Activated naive CD8-positive, alpha-beta T cell treated with anti-CD3 and anti-CD28 coated beads for 36 hours (primary cell): ENCODE results near the gene BMP7. TPM values are rescaled to one million over a fixed set of nuclear protein-coding genes. Genes with fewer than 3 reads are reported as not detected.

Source experiments
- DNase-seq: peaks from one replicate; pipeline ENCODE4 v3.0.0; 2021
- H3K27ac Mint-ChIP-seq: one replicate; pipeline ENCODE4 v1.8.0; 2022; ENCODE audit warnings: mild to moderate bottlenecking, moderate library complexity, mixed read lengths
- H3K27me3 Mint-ChIP-seq: one replicate; pipeline ENCODE4 v1.8.0; 2022; ENCODE audit warnings: mild to moderate bottlenecking, mixed read lengths
- H3K36me3 Mint-ChIP-seq: one replicate; pipeline ENCODE4 v1.8.0; 2021; ENCODE audit warnings: mild to moderate bottlenecking, mixed read lengths
- H3K4me1 Mint-ChIP-seq: one replicate; pipeline ENCODE4 v1.8.0; 2021; ENCODE audit warnings: mixed read lengths
- H3K4me3 Mint-ChIP-seq: one replicate; pipeline ENCODE4 v1.8.0; 2022; ENCODE audit warnings: mild to moderate bottlenecking, moderate library complexity, mixed read lengths
- H3K9me3 Mint-ChIP-seq: one replicate; pipeline ENCODE4 v1.8.0; 2022; ENCODE audit warnings: mixed read lengths
- total RNA-seq, 2 experiments: library from RNA; stranded (reverse); gene quantifications; one replicate each; pipeline ENCODE4 v1.2.3, GENCODE V29; 2021

BMP7 gene
- total RNA-seq, 2 experiments from 2014 or later: not detected

DNA sequence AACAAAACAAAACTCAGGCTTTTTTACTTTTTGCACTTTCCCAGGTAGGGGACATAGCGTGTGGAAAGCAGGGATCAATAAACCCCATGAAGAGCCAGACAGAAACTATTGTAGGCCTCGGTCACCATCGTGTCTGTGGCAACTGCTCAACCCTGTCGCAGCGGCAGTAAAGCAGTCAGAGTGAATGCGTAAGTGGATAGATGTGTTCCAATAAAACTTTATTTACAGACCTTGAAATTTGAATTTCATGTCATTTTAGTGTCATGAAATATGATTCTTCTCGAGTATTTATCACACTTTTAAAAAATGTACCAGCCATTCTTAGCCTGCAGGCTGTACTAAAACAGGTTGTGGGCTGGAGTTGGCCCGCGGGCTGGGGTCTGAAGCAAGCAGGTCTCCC lies 14.5 kb downstream of the BMP7 start:
- DNase-seq: no peak
- Mint-ChIP-seq H3K4me3 (no peak overlapping the region), H3K36me3 (no peaks in the 10 kb centered on the region), H3K9me3 (no peaks in the 10 kb centered on the region), H3K4me1 (peaks cover 8% of the 10 kb centered on the region), H3K27me3 (peaks cover 24% of the 10 kb centered on the region), H3K27ac (no peak overlapping the region)

GRCh38 chr20:57251344-57251743 lies 15.1 kb downstream of the BMP7 start:
- Mint-ChIP-seq H3K4me1 (peaks cover 8% of the 10 kb centered on the region), H3K36me3 (no peaks in the 10 kb centered on the region), H3K27ac (no peak overlapping the region), H3K4me3 (peak overlapping the region; percentile 43), H3K9me3 (no peaks in the 10 kb centered on the region), H3K27me3 (peaks cover 24% of the 10 kb centered on the region)
- no peak for DNase-seq

- no peaks in the 10 kb centered on the region for H3K36me3 Mint-ChIP-seq
- no peak overlapping the region for H3K4me3 Mint-ChIP-seq
- peaks cover 8% of the 10 kb centered on the region for H3K4me1 Mint-ChIP-seq
- peak; percentile 30 for DNase-seq
- H3K9me3 Mint-ChIP-seq: no peaks in the 10 kb centered on the region
- H3K27ac Mint-ChIP-seq: no peak overlapping the region
- H3K27me3 Mint-ChIP-seq: peaks cover 21% of the 10 kb centered on the region
Measured at GRCh38 chr20:57250607-57251343, 15.7 kb downstream of the BMP7 start.

DNA sequence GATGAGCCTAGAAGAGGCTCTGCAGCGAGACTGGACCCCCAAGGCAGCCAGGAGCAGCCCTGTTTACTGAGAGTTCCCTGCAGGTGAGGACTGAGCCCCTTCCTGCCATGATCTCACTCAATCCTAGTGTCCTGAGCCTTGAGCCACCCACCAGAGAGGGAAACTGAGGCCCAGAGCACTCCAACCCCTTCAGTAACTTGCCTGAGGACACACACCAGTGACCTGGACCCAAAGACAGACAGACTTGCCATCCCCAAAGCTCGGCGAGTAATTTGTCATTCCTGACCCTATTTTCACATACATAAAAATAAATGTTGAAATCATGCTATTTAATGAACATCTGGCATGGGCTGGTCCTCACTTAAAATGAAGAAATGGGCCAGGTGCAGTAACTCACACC lies 16.7 kb downstream of the BMP7 start:
- peaks cover 21% of the 10 kb centered on the region for H3K27me3 Mint-ChIP-seq
- no peak for DNase-seq
- no peaks in the 10 kb centered on the region for H3K36me3 Mint-ChIP-seq
- H3K27ac Mint-ChIP-seq: no peak overlapping the region
- H3K4me3 Mint-ChIP-seq: no peak overlapping the region
- H3K9me3 Mint-ChIP-seq: no peaks in the 10 kb centered on the region
- peaks cover 8% of the 10 kb centered on the region for H3K4me1 Mint-ChIP-seq

DNA sequence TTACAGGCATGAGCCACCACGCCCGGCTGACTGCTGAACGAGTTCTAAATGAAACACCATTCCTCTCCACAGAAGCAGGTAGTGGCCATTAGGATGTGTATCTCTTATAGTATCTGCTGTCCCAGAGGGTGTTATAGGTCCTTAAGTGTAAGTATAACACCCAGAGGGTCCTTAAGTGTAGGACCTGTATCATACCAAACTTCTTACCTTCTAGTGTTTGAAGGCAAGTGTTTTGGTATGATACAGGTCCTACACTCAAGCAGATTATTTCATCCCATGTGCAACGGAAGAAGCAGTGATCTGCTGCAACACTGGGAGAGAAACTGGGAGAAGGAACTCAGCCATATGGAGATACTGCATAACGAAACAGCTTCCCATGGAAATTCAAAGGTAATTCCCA lies 17.4 kb downstream of the BMP7 start:
- H3K27me3 Mint-ChIP-seq: peaks cover 21% of the 10 kb centered on the region
- no peaks in the 10 kb centered on the region for H3K9me3 Mint-ChIP-seq
- no peak overlapping the region for H3K4me3 Mint-ChIP-seq

DNA sequence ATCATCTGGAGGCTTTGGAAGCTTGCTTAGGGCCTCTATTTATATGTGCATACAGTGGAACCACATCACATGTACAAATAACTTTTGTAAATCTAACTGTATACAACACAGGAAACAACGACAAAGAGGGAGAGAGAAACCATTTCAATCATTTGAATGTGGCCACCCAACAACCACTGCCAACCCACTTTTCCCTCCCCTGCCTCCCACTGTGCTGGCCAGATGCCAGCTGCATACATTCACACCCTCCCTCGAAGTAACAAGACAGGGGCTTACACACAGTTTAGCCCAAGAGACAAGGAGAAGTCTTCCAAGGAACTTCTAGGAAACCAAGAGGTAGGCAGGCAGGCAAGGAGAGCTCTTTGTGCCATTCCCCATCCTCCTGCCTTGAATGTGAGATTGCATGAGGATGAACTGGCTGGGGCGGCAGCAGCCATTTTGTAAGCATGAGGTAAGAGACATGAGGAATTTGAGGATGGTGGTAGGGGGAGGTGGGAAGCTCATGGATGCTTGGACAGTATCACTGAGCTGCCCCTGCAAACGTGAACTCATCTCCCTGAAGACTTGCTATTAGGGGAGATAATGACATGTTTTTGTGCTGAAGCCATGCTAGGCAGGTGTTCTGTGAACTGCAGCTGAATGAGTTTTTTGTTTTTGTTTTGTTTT lies 18.2 kb downstream of the BMP7 start:
- peaks cover 8% of the 10 kb centered on the region for H3K4me1 Mint-ChIP-seq
- no peaks in the 10 kb centered on the region for H3K9me3 Mint-ChIP-seq
- peaks cover 21% of the 10 kb centered on the region for H3K27me3 Mint-ChIP-seq
- H3K27ac Mint-ChIP-seq: no peak overlapping the region
- H3K36me3 Mint-ChIP-seq: no peaks in the 10 kb centered on the region
- DNase-seq: no peak
- H3K4me3 Mint-ChIP-seq: no peak overlapping the region

More for the DNA sequence above, 17.4 kb downstream of the BMP7 start:
- no peak for DNase-seq
- Mint-ChIP-seq H3K36me3 (no peaks in the 10 kb centered on the region), H3K4me1 (peaks cover 8% of the 10 kb centered on the region), H3K27ac (no peak overlapping the region)

- H3K27me3 Mint-ChIP-seq: peaks cover 21% of the 10 kb centered on the region
- H3K9me3 Mint-ChIP-seq: no peaks in the 10 kb centered on the region
- H3K4me1 Mint-ChIP-seq: peaks cover 8% of the 10 kb centered on the region
- no peak overlapping the region for H3K27ac Mint-ChIP-seq
- no peak overlapping the region for H3K4me3 Mint-ChIP-seq
- DNase-seq: no peak
- no peaks in the 10 kb centered on the region for H3K36me3 Mint-ChIP-seq
Measured at GRCh38 chr20:57247292-57247965, 19.0 kb downstream of the BMP7 start.

GRCh38 chr20:57245997-57246396 lies 20.4 kb downstream of the BMP7 start:
- H3K27me3 Mint-ChIP-seq: peaks cover 12% of the 10 kb centered on the region
- DNase-seq: no peak
- no peaks in the 10 kb centered on the region for H3K9me3 Mint-ChIP-seq
- H3K4me1 Mint-ChIP-seq: peaks cover 4% of the 10 kb centered on the region
- H3K27ac Mint-ChIP-seq: no peak overlapping the region
- no peak overlapping the region for H3K4me3 Mint-ChIP-seq
- no peaks in the 10 kb centered on the region for H3K36me3 Mint-ChIP-seq

DNA sequence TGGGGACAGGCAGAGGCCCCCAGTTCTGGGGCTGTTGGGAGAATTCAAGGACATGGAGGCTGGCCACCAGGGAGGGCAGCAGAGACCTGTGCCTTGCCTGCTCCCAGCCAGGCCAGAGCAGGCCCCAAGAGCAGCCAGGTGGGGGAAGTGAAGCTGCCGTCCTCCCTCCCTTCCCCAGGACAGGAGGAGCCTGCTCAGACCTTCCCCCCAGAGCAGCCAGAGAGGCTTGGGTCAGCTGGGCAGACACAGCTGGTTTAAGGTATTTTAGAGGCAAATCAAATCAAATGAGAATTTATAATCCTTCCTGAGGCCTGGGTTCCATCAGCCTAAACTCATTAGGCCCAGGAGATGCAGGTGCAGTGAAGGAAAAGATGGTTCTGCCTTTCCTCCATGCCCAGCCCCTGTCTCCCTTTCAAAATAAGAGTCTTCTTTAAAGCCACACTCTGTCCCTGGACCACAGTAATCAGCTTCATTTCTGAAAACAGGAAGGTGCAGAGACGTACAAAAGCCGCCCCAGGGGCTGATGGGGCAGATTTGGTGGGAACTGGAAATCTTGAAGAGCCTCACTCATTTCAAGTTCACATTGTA lies 21.7 kb downstream of the BMP7 start:
- Mint-ChIP-seq H3K36me3 (no peaks in the 10 kb centered on the region), H3K4me1 (no peaks in the 10 kb centered on the region), H3K4me3 (no peak overlapping the region), H3K9me3 (no peaks in the 10 kb centered on the region), H3K27me3 (peaks cover 12% of the 10 kb centered on the region), H3K27ac (no peak overlapping the region)
- DNase-seq: no peak

- no peaks in the 10 kb centered on the region for H3K4me1 Mint-ChIP-seq
- no peak for DNase-seq
- H3K27ac Mint-ChIP-seq: no peak overlapping the region
- H3K36me3 Mint-ChIP-seq: no peaks in the 10 kb centered on the region
- H3K4me3 Mint-ChIP-seq: no peak overlapping the region
- H3K9me3 Mint-ChIP-seq: no peaks in the 10 kb centered on the region
- H3K27me3 Mint-ChIP-seq: peaks cover 12% of the 10 kb centered on the region
Measured at GRCh38 chr20:57244221-57244585, 22.2 kb downstream of the BMP7 start.

DNA sequence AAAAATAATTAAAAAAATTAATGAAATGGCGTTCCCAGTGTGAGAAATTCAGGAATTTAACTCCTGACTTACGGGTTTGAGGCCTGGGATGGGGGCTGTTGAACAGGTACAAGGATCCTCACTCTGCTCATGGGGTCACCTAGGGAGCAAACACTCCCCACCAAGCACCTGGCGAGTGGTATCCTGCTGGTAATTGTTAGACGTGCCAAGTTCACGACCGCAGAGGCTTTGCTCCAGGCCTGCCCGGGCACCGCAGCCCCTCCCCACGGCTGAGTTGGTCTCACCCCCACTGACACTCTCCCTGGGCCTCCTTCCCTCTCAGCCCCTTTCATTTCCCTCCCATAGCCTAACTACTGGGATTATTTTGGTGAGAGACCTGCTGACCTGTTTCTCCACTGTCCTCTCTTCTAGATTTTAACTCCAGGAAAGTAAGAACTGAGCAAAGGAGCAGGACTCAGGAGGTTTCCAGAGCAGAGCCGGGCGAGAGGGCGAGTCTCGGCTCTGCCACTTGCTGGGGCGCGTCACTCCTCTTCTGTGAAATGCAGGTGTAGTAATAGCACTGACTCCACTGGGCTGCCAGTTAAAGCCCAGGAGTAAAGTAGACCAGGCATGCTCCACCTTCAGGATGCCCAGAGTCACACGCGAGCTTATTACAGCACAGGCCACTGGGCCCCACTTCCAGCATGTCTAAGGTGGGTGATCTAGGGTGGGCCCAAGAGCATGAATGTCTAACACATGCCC lies 22.8 kb downstream of the BMP7 start:
- H3K27me3 Mint-ChIP-seq: peaks cover 9% of the 10 kb centered on the region

DNA sequence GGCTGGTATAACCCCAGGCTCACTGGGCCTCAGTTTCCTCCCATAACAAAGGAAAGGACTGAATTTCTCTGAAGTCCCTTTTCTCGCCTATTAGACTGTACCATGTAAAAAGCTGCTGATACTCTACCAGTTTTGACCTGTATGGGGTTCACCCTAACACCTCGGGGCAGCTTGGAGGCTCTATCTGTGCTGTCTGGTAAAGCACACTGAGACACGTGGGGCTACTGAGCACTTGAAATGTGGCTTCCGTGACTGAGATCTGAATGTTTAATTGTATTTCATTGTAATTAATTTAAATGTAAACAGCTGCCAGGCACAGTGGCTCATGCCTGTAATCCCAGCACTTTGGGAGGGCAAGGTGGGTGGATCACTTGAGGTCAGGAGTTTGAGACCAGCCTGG lies 24.0 kb downstream of the BMP7 start:
- DNase-seq: no peak
- Mint-ChIP-seq H3K36me3 (no peaks in the 10 kb centered on the region), H3K27me3 (peaks cover 11% of the 10 kb centered on the region), H3K9me3 (no peaks in the 10 kb centered on the region), H3K27ac (no peak overlapping the region), H3K4me1 (no peaks in the 10 kb centered on the region), H3K4me3 (no peak overlapping the region)

More for the DNA sequence above, 22.8 kb downstream of the BMP7 start:
- no peaks in the 10 kb centered on the region for H3K36me3 Mint-ChIP-seq
- DNase-seq: no peak
- no peaks in the 10 kb centered on the region for H3K4me1 Mint-ChIP-seq
- no peak overlapping the region for H3K27ac Mint-ChIP-seq
- no peak overlapping the region for H3K4me3 Mint-ChIP-seq
- H3K9me3 Mint-ChIP-seq: no peaks in the 10 kb centered on the region

- no peak for DNase-seq
- no peak overlapping the region for H3K27ac Mint-ChIP-seq
- H3K4me3 Mint-ChIP-seq: no peak overlapping the region
- no peaks in the 10 kb centered on the region for H3K9me3 Mint-ChIP-seq
- peaks cover 11% of the 10 kb centered on the region for H3K27me3 Mint-ChIP-seq
- no peaks in the 10 kb centered on the region for H3K36me3 Mint-ChIP-seq
- H3K4me1 Mint-ChIP-seq: no peaks in the 10 kb centered on the region
Measured at GRCh38 chr20:57241363-57241991, 25.0 kb downstream of the BMP7 start.

GRCh38 chr20:57240581-57241362 lies 25.7 kb downstream of the BMP7 start:
- Mint-ChIP-seq H3K4me1 (no peaks in the 10 kb centered on the region), H3K9me3 (no peaks in the 10 kb centered on the region), H3K4me3 (no peak overlapping the region), H3K27me3 (peaks cover 18% of the 10 kb centered on the region), H3K36me3 (no peaks in the 10 kb centered on the region), H3K27ac (no peak overlapping the region)
- no peak for DNase-seq
